CD14-positive monocyte (primary cell): Measurements from ENCODE around the gene SLC9A9. TPM values are rescaled to one million over a fixed set of nuclear protein-coding genes. Genes with fewer than 3 reads are reported as not detected.
A peak's percentile ranks its signal among the peaks of the same experiment; 100 is the strongest.

Source experiments
- DNase-seq, 3 donors: peaks; one replicate each; pipeline ENCODE4 v3.0.0-alpha.2; 2011 to 2022
- H2AFZ ChIP-seq: 2 replicates; pipeline ENCODE4 v1.6.0; 2012; ENCODE audit warnings: mild to moderate bottlenecking, low read depth, low read length, inconsistent platforms; ENCODE audit not compliant: insufficient read depth, poor library complexity, severe bottlenecking
- H3K27ac ChIP-seq, 2 donors: 1 replicate in 1 of 2; 2 replicates in 1 of 2; pipeline ENCODE4 v1.5.1; 2012 to 2013; ENCODE audit warnings: low read length in 2 of 2, control low read depth in 1 of 2, inconsistent platforms in 1 of 2, low read depth in 1 of 2, mild to moderate bottlenecking in 1 of 2
- H3K27me3 ChIP-seq, 2 donors: one replicate each; pipeline versions ENCODE4 v1.6.0 to v1.6.1; 2011 to 2013; ENCODE audit warnings: low read length in 2 of 2; ENCODE audit not compliant: control insufficient read depth in 2 of 2, insufficient read depth in 2 of 2
- H3K36me3 ChIP-seq, 2 donors: replicated peaks in 1 of 2; 1 replicate in 1 of 2; 2 replicates in 1 of 2; pipeline versions ENCODE4 v1.5.1 to v1.6.1; 2012 to 2013; ENCODE audit warnings: low read length in 2 of 2, control low read depth in 1 of 2, inconsistent platforms in 1 of 2, mild to moderate bottlenecking in 1 of 2; ENCODE audit not compliant: insufficient read depth in 2 of 2, control insufficient read depth in 1 of 2
- H3K4me1 ChIP-seq, 2 donors: 1 replicate in 1 of 2; 2 replicates in 1 of 2; pipeline versions ENCODE4 v1.5.1 to v1.6.1; 2012 to 2013; ENCODE audit warnings: low read length in 2 of 2, control low read depth in 1 of 2, inconsistent platforms in 1 of 2, mild to moderate bottlenecking in 1 of 2, moderate library complexity in 1 of 2; ENCODE audit not compliant: insufficient read depth in 2 of 2, control insufficient read depth in 1 of 2
- H3K4me2 ChIP-seq: replicated peaks from 2 replicates; pipeline ENCODE3; 2012; ENCODE audit warnings: low read length, moderate library complexity, mild to moderate bottlenecking; ENCODE audit not compliant: poor library complexity, severe bottlenecking; ENCODE audit errors: extremely low read depth
- H3K4me3 ChIP-seq, 3 experiments: fragments of 200-600 bp in 1 of 3; sonication (generic) in 1 of 3; replicated peaks in 1 of 3; 1 replicate in 2 of 3; 2 replicates in 1 of 3; pipeline ENCODE4 v1.5.1; 2011 to 2013; ENCODE audit warnings: low read length in 3 of 3, mild to moderate bottlenecking in 3 of 3, control low read depth in 2 of 3, low read depth in 2 of 3, inconsistent platforms in 1 of 3, moderate library complexity in 1 of 3
- H3K79me2 ChIP-seq: 2 replicates; pipeline ENCODE4 v1.6.0; 2012; ENCODE audit warnings: mild to moderate bottlenecking, control low read depth, inconsistent platforms, low read length, moderate library complexity; ENCODE audit not compliant: insufficient read depth
- H3K9ac ChIP-seq: 2 replicates; pipeline ENCODE4 v1.6.0; 2017; ENCODE audit warnings: low read length, mild to moderate bottlenecking; ENCODE audit not compliant: insufficient read depth, poor library complexity, severe bottlenecking
- H3K9me3 ChIP-seq, 2 donors: replicated peaks in 1 of 2; 1 replicate in 1 of 2; 2 replicates in 1 of 2; pipeline versions ENCODE4 v1.5.1 to v1.6.1; 2012 to 2013; ENCODE audit warnings: low read length in 2 of 2, control low read depth in 1 of 2; ENCODE audit not compliant: control insufficient read depth in 1 of 2, insufficient read depth in 1 of 2
- H4K20me1 ChIP-seq: 2 replicates; pipeline ENCODE4 v1.6.0; 2012; ENCODE audit warnings: mild to moderate bottlenecking, low read length, control low read depth, moderate library complexity; ENCODE audit not compliant: insufficient read depth
- H3K27ac Mint-ChIP-seq, 7 donors: one replicate each; pipeline ENCODE4 v1.8.0; 2020; ENCODE audit warnings: mild to moderate bottlenecking in 7 of 7, mixed read lengths in 7 of 7, moderate library complexity in 6 of 7, inconsistent platforms in 2 of 7
- H3K27me3 Mint-ChIP-seq, 3 donors: one replicate each; pipeline ENCODE4 v1.8.0; 2021 to 2022; ENCODE audit warnings: low read depth in 3 of 3, mild to moderate bottlenecking in 3 of 3, mixed read lengths in 3 of 3, moderate library complexity in 3 of 3, inconsistent platforms in 1 of 3
- H3K36me3 Mint-ChIP-seq, 2 donors: one replicate each; pipeline ENCODE4 v1.8.0; 2020; ENCODE audit warnings: mixed read lengths in 2 of 2, inconsistent platforms in 1 of 2, mild to moderate bottlenecking in 1 of 2
- H3K4me1 Mint-ChIP-seq: one replicate; pipeline ENCODE4 v1.8.0; 2020; ENCODE audit warnings: mild to moderate bottlenecking, mixed read lengths
- H3K4me3 Mint-ChIP-seq, 2 donors: one replicate each; pipeline ENCODE4 v1.8.0; 2020; ENCODE audit warnings: mild to moderate bottlenecking in 2 of 2, mixed read lengths in 2 of 2, moderate library complexity in 1 of 2
- H3K9me3 Mint-ChIP-seq, 7 donors: one replicate each; pipeline ENCODE4 v1.8.0; 2020 to 2022; ENCODE audit warnings: mixed read lengths in 7 of 7, mild to moderate bottlenecking in 6 of 7, moderate library complexity in 6 of 7, inconsistent platforms in 2 of 7
- CTCF ChIP-seq: fragments of 200-600 bp; IDR thresholded peaks from one replicate; pipeline ENCODE4 v1.8.0; 2022; ENCODE audit warnings: antibody characterized with exemption, mild to moderate bottlenecking
- WGBS: methylation state at CpG from one replicate; pipeline ENCODE4 v1.1.5; 2013; ENCODE audit warnings: missing lambda C conversion rate; ENCODE audit not compliant: insufficient coverage; 5-methylcytosine and 5-hydroxymethylcytosine counted together
- intact Hi-C, 2 donors: fragments of 100-400 bp; cut with micrococcal nuclease; formaldehyde crosslinking; loops; one replicate each; pipeline versions ENCODE4 v1.15.0 to v1.15.1; 2023
- polyA plus RNA-seq, 3 donors: library from polyadenylated mRNA; depleted of rRNA in 1 of 3; unstranded in 2 of 3; stranded (reverse) in 1 of 3; fragments of 300-500 nt in 2 of 3; fragments of >200 nt in 1 of 3; fragmentation: Illumina TruSeq in 2 of 3; gene quantifications; 1 replicate in 2 of 3; 2 replicates in 1 of 3; pipeline ENCODE4 v1.2.3, GENCODE V29; 2012 to 2021

SLC9A9 gene
- polyA plus RNA-seq, 3 donors = 14.1 to 32.8 (median 27.0) TPM

- H3K4me1 Mint-ChIP-seq = peaks cover 21% of the 10 kb centered on the region
- intact Hi-C loops = no loop called here
- no peak for DNase-seq
- H3K4me2 ChIP-seq = no peak overlapping the region
- no peaks in the 10 kb centered on the region for H3K36me3 ChIP-seq
- no peaks in the 10 kb centered on the region for H3K27me3 ChIP-seq
- peaks cover 41% of the 10 kb centered on the region for H4K20me1 ChIP-seq
- no peaks in the 10 kb centered on the region for H3K9me3 Mint-ChIP-seq
- H3K4me1 ChIP-seq = peaks cover 7 to 8% of the 10 kb centered on the region in 2 donors
- no peak overlapping the region for H3K27ac Mint-ChIP-seq
- no peak overlapping the region for H3K4me3 ChIP-seq
- H3K9me3 ChIP-seq = no peaks in the 10 kb centered on the region
- H3K4me3 Mint-ChIP-seq = no peak overlapping the region
- H3K27ac ChIP-seq = no peak overlapping the region
- no peaks in the 10 kb centered on the region for H3K36me3 Mint-ChIP-seq
- 100% methylated on average over 1 of the region's 1 CpG for WGBS
- TF ChIP-seq CTCF = no peak
- H2AFZ ChIP-seq = no peak overlapping the region
- no peaks in the 10 kb centered on the region for H3K79me2 ChIP-seq
- H3K27me3 Mint-ChIP-seq = no peaks in the 10 kb centered on the region
- H3K9ac ChIP-seq = no peak overlapping the region
These were observed 95.3 kb downstream of the SLC9A9 start for GRCh38 chr3:143753006-143753405.

- no peak for TF ChIP-seq CTCF
- Histone ChIP-seq H3K36me3 (no peaks in the 10 kb centered on the region), H3K4me1 (peaks cover 7 to 8% of the 10 kb centered on the region in 2 donors), H3K27ac (no peak overlapping the region), H3K4me3 (no peak overlapping the region), H2AFZ (no peak overlapping the region), H4K20me1 (peaks cover 38% of the 10 kb centered on the region), H3K9ac (no peak overlapping the region), H3K9me3 (no peaks in the 10 kb centered on the region), H3K79me2 (no peaks in the 10 kb centered on the region), H3K4me2 (no peak overlapping the region), H3K27me3 (no peaks in the 10 kb centered on the region)
- Mint-ChIP-seq H3K27me3 (peaks cover 0 to 2% (median 0%) of the 10 kb centered on the region in 3 donors), H3K9me3 (no peaks in the 10 kb centered on the region), H3K27ac (peak overlapping the region in 4 of 7 donors; percentile 12 to 56 (median 32)), H3K36me3 (no peaks in the 10 kb centered on the region), H3K4me1 (peaks cover 21% of the 10 kb centered on the region), H3K4me3 (no peak overlapping the region)
- whole genome bisulfite sequencing = 0% methylated on average over 3 of the region's 4 CpGs
- peak in 2 of 3 donors; percentile 3 to 7 for DNase-seq
- intact Hi-C loops = no loop called here
These were observed 96.6 kb downstream of the SLC9A9 start for GRCh38 chr3:143751643-143752178.
